Heart right ventricle (tissue), 16 donors: ENCODE results near the gene MESP1. TPM values are rescaled to one million over a fixed set of nuclear protein-coding genes. Genes with fewer than 3 reads are reported as not detected.
A peak's percentile ranks its signal among the peaks of the same experiment; 100 is the strongest.
"Not testable (repeated sequence)": the region's sequence is repeated elsewhere in the genome, so short reads cannot be mapped to it uniquely, and the experiment has no call there.

Source experiments
- ATAC-seq, 8 donors: fragments of 200-7000 bp; cut with Tn5 transposase; one replicate each; pipeline ENCODE4 v1.9.1; 2020; ENCODE audit warnings: mild to moderate bottlenecking in 8 of 8, moderate library complexity in 8 of 8, moderate number of reproducible peaks in 1 of 8
- DNase-seq, 2 donors: peaks; one replicate each; pipeline ENCODE4 v3.0.0-alpha.2; 2020
- H3K27ac ChIP-seq, 10 donors: fragments of 200-600 bp; sonication (generic) in 2 of 10; one replicate each; pipeline versions ENCODE4 v1.5.0 to v1.8.0; 2020 to 2022; ENCODE audit warnings: mild to moderate bottlenecking in 3 of 10
- H3K27me3 ChIP-seq, 7 donors: fragments of 200-600 bp; one replicate each; pipeline ENCODE4 v1.8.0; 2021 to 2022; ENCODE audit warnings: mild to moderate bottlenecking in 2 of 7
- H3K36me3 ChIP-seq, 9 donors: fragments of 200-600 bp; sonication (generic) in 1 of 9; one replicate each; pipeline versions ENCODE4 v1.5.0 to v1.8.0; 2020 to 2022; ENCODE audit warnings: mild to moderate bottlenecking in 2 of 9
- H3K4me1 ChIP-seq, 9 donors: fragments of 200-600 bp; sonication (generic) in 1 of 9; one replicate each; pipeline versions ENCODE4 v1.5.0 to v1.8.0; 2020 to 2022; ENCODE audit warnings: mild to moderate bottlenecking in 4 of 9
- H3K4me3 ChIP-seq, 10 donors: fragments of 200-600 bp; sonication (generic) in 2 of 10; one replicate each; pipeline versions ENCODE4 v1.5.0 to v1.8.0; 2020 to 2022; ENCODE audit warnings: mild to moderate bottlenecking in 7 of 10, moderate library complexity in 2 of 10
- H3K9me3 ChIP-seq, 11 donors: fragments of 200-600 bp in 10 of 11; sonication (generic) in 2 of 11; one replicate each; pipeline versions ENCODE4 v1.5.0 to v1.8.0; 2013 to 2022; ENCODE audit warnings: mild to moderate bottlenecking in 2 of 11, control low read depth in 1 of 11, moderate library complexity in 1 of 11
- WGBS, 2 donors: extraction: QIAGEN DNeasy Blood & Tissue Kit; methylation state at CpG; one replicate each; pipeline ENCODE4 v1.1.7; 2013; ENCODE audit warnings: inconsistent platforms in 1 of 2; 5-methylcytosine and 5-hydroxymethylcytosine counted together
- intact Hi-C, 10 donors: fragments of 100-400 bp; cut with DNase I; formaldehyde crosslinking; loops; one replicate each; pipeline versions ENCODE4 v1.11.1 to v1.14.2; 2022
- polyA plus RNA-seq, 2 donors: library from polyadenylated mRNA; stranded (reverse); fragments of 200-250 nt; gene quantifications; one replicate each; pipeline ENCODE4 v1.2.3, GENCODE V29; 2013
- total RNA-seq, 10 donors: library from RNA; stranded (reverse); fragmentation: NEBNext Ultra II Directional in 3 of 10; extraction: Animal tissue kit (Norgen Biotek cat#: 25700) in 3 of 10; gene quantifications; one replicate each; pipeline versions ENCODE4 v1.2.1 to v1.2.4, GENCODE V29; 2021 to 2023
- TF ChIP-seq, protein P1 (sequence below), 9 donors: fragments of 200-600 bp; sonication (generic) in 2 of 9; IDR thresholded peaks; one replicate each; pipeline versions ENCODE4 v1.5.0 to v1.8.0; 2021 to 2022; ENCODE audit warnings: antibody characterized with exemption in 9 of 9, mild to moderate bottlenecking in 5 of 9, moderate library complexity in 1 of 9
- donor health status: Arrhythmogenic right ventricular cardiomyopathy.
- donor health status: ischemic (EF 13 %, LVEDD 7.1; RV severe dilation, severe dysfunction).
- donor health status: healthy with polysubstance abuse.
- donor health status: DM: no; HTN: yes; CAD: no.
- donor health status: DM: no; HTN: no; CAD: no.
- donor health status: ischemic (EF 25% LVEDD 6.9; RV normal size, moderate dysfunction).
- donor health status: ischemic (EF 25% LVEDD 5.7; RV mildly dilated, moderate dysfunction).
- donor health status: healthy.
- donor health status: DM: yes; HTN: yes; CAD: no.
- donor health status: Ischemic cardiomyopathy.
- donor health status: ischemic (EF 35%, LVEDD 5.7; RV mildly dilated, moderate dysfunction).
- donor health status: nonischemic (EF 11% LVEDD 7.7; RV severe dilation, severe dysfunction).
- donor health status: DM: yes; HTN: yes; CAD: no.
- donor health status: PGD.
- donor health status: ischemic (EF 29% LVEDD 5.4; RV normal size, mild dysfunction).
- donor health status: nonischemic (EF 23%, LVEDD 6.1; RV moderate dilation, normal function).

The MESP1 gene
- total and polyA plus RNA-seq, 12 donors: 1.3 to 9.2 (median 5.6) TPM

- Histone ChIP-seq H3K27me3 (no peaks in the 10 kb centered on the region), H3K4me3 (no peak overlapping the region), H3K9me3 (peaks cover 0 to 19% (median 4%) of the 10 kb centered on the region in 11 donors), H3K27ac (no peak overlapping the region), H3K4me1 (peaks cover 0 to 28% (median 0%) of the 10 kb centered on the region in 9 donors), H3K36me3 (peaks cover 0 to 27% (median 0%) of the 10 kb centered on the region in 9 donors)
- ATAC-seq (peak in 3 of 8 donors; percentile 19 to 45 (median 31)), DNase-seq (no peak)
- TF ChIP-seq, protein P1, sequence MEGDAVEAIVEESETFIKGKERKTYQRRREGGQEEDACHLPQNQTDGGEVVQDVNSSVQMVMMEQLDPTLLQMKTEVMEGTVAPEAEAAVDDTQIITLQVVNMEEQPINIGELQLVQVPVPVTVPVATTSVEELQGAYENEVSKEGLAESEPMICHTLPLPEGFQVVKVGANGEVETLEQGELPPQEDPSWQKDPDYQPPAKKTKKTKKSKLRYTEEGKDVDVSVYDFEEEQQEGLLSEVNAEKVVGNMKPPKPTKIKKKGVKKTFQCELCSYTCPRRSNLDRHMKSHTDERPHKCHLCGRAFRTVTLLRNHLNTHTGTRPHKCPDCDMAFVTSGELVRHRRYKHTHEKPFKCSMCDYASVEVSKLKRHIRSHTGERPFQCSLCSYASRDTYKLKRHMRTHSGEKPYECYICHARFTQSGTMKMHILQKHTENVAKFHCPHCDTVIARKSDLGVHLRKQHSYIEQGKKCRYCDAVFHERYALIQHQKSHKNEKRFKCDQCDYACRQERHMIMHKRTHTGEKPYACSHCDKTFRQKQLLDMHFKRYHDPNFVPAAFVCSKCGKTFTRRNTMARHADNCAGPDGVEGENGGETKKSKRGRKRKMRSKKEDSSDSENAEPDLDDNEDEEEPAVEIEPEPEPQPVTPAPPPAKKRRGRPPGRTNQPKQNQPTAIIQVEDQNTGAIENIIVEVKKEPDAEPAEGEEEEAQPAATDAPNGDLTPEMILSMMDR (IDR thresholded peaks at IDR 0.05): no peak
- intact Hi-C loops: no loop called here
- 62 to 70% methylated on average over 14 of the region's 14 CpGs for whole genome bisulfite sequencing, 2 donors
These were observed 32.2 kb upstream of the MESP1 start for GRCh38 chr15:89783111-89783860.

DNA sequence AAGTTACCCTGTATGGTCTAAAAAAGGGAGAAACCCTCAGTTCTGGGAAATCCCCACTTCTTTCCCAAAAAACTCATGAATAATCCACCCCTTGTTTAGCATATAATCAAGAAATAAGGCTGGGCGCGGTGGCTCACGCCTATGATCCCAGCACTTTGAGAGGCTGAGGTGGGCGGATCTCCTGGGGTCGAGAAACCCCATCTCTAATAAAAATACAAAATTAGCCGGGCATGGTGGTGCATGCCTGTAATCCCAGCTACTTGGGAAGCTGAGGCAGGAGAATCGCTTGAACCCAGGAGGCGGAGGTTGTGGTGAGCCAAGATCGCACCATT is 31.5 kb upstream of the MESP1 start:
- H3K4me3 ChIP-seq, DNase-seq, H3K27ac ChIP-seq, H3K27me3 ChIP-seq, intact Hi-C loops, ATAC-seq: not testable (repeated sequence)
- peaks cover 0 to 28% (median 0%) of the 10 kb centered on the region in 9 donors for H3K4me1 ChIP-seq
- H3K9me3 ChIP-seq: peaks cover 0 to 12% (median 1%) of the 10 kb centered on the region in 11 donors
- H3K36me3 ChIP-seq: peaks cover 0 to 20% (median 0%) of the 10 kb centered on the region in 9 donors
- 91 to 96% methylated on average over 9 of the region's 9 CpGs for WGBS, 2 donors

- Histone ChIP-seq H3K9me3 (peaks cover 0 to 6% (median 0%) of the 10 kb centered on the region in 11 donors), H3K27ac (peak overlapping the region in 1 of 10 donors; percentile 12), H3K4me1 (peaks cover 0 to 32% (median under 1%) of the 10 kb centered on the region in 9 donors), H3K4me3 (no peak overlapping the region), H3K27me3 (peaks cover 0 to 3% (median 0%) of the 10 kb centered on the region in 7 donors), H3K36me3 (peaks cover 0 to 17% (median 0%) of the 10 kb centered on the region in 9 donors)
- TF ChIP-seq, protein P1 (IDR thresholded peaks at IDR 0.05): no peak
- DNase-seq: no peak
- intact Hi-C loops: no loop called here
- 78 to 80% methylated on average over 15 of the region's 15 CpGs for WGBS, 2 donors
- peak in 1 of 8 donors; percentile 54 for ATAC-seq
These were observed 31.0 kb upstream of the MESP1 start for GRCh38 chr15:89781891-89782618.

GRCh38 chr15:89781055-89781454 is 30.0 kb upstream of the MESP1 start:
- DNase-seq: no peak
- Histone ChIP-seq H3K27ac (peak overlapping the region in 1 of 10 donors; percentile 12), H3K4me3 (no peak overlapping the region), H3K4me1 (peaks cover 2 to 42% (median 10%) of the 10 kb centered on the region in 9 donors), H3K27me3 (peaks cover 0 to 10% (median 0%) of the 10 kb centered on the region in 7 donors), H3K36me3 (peaks cover 0 to 17% (median 0%) of the 10 kb centered on the region in 9 donors), H3K9me3 (no peaks in the 10 kb centered on the region)
- 75 to 90% methylated on average over 6 of the region's 6 CpGs for WGBS, 2 donors
- intact Hi-C loops: no loop called here
- TF ChIP-seq, protein P1 (IDR thresholded peaks at IDR 0.05): no peak
- ATAC-seq: no peak
